Prostate gland (tissue), 2 donors: ENCODE data around the gene PROKR2.

Source experiments
- POLR2AphosphoS5 ChIP-seq: sonication (generic); formaldehyde crosslinking; IDR thresholded peaks from one replicate; pipeline ENCODE4 v1.6.1; 2017; ENCODE audit warnings: antibody characterized with exemption
- TF ChIP-seq, protein P1 (sequence below), 4 experiments: fragments of 200-600 bp in 2 of 4; fragments of 450-650 bp in 2 of 4; sonication (generic) in 2 of 4; IDR thresholded peaks; 1 replicate in 3 of 4; 2 replicates in 1 of 4; pipeline ENCODE4 v1.5.1; 2016 to 2019; ENCODE audit warnings: antibody characterized with exemption in 4 of 4, mild to moderate bottlenecking in 2 of 4, moderate library complexity in 2 of 4

DNA sequence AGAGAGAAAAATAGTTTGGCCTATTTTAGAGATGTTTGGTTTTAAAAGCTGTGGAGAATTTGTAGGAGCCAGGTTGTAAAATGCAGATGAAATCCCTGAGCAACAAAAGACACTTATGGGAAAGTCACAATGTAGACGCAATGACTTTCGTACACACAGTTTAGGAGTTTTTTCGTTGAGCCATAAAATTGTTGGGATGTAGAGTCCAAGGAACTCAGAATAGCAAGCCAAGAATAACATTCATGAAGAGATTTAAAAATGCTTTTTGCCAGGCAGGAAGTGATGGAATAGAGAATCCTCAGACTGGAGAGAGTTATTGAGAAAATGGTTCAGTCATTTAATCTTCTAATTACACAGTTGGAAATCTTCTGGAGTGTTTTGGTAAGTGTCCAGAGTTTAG lies 11.5 kb upstream of the PROKR2 start:
- TF ChIP-seq, protein P1, sequence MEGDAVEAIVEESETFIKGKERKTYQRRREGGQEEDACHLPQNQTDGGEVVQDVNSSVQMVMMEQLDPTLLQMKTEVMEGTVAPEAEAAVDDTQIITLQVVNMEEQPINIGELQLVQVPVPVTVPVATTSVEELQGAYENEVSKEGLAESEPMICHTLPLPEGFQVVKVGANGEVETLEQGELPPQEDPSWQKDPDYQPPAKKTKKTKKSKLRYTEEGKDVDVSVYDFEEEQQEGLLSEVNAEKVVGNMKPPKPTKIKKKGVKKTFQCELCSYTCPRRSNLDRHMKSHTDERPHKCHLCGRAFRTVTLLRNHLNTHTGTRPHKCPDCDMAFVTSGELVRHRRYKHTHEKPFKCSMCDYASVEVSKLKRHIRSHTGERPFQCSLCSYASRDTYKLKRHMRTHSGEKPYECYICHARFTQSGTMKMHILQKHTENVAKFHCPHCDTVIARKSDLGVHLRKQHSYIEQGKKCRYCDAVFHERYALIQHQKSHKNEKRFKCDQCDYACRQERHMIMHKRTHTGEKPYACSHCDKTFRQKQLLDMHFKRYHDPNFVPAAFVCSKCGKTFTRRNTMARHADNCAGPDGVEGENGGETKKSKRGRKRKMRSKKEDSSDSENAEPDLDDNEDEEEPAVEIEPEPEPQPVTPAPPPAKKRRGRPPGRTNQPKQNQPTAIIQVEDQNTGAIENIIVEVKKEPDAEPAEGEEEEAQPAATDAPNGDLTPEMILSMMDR (IDR thresholded peaks at IDR 0.05): no peak
- no peak for TF ChIP-seq POLR2AphosphoS5
